HFFc6 (cell line): ENCODE measurements around the gene HOXD10. TPM values are rescaled to one million over a fixed set of nuclear protein-coding genes. Genes with fewer than 3 reads are reported as not detected.
A peak's percentile ranks its signal among the peaks of the same experiment; 100 is the strongest.

Experiments
- DNase-seq: peaks from one replicate; pipeline ENCODE4 v3.0.0-alpha.2; 2018
- H3K27ac Mint-ChIP-seq: 2 replicates; pipeline ENCODE4 v1.8.0; 2020; ENCODE audit warnings: mild to moderate bottlenecking, mixed read lengths
- H3K27me3 Mint-ChIP-seq: 2 replicates; pipeline ENCODE4 v1.8.0; 2021; ENCODE audit warnings: mild to moderate bottlenecking, moderate library complexity, mixed read lengths; ENCODE audit not compliant: insufficient read depth
- H3K36me3 Mint-ChIP-seq: 2 replicates; pipeline ENCODE4 v1.8.0; 2021; ENCODE audit warnings: low read depth, mixed read lengths
- H3K4me1 Mint-ChIP-seq: 2 replicates; pipeline ENCODE4 v1.8.0; 2020; ENCODE audit warnings: low read depth, mixed read lengths
- H3K4me3 Mint-ChIP-seq: 2 replicates; pipeline ENCODE4 v1.8.0; 2020; ENCODE audit warnings: mild to moderate bottlenecking, moderate library complexity, mixed read lengths
- H3K9me3 Mint-ChIP-seq: 2 replicates; pipeline ENCODE4 v1.8.0; 2020; ENCODE audit warnings: mild to moderate bottlenecking, mixed read lengths
- CTCF ChIP-seq: fragments of 200-600 bp; sonication (generic); IDR thresholded peaks from 2 replicates; pipeline ENCODE4 v1.5.0; 2021; ENCODE audit warnings: antibody characterized with exemption, mild to moderate bottlenecking
- total RNA-seq, 6 experiments: library from RNA; stranded (reverse); fragmentation: NEBNext Ultra II Directional; extraction: Animal tissue kit (Norgen Biotek cat#: 25700); gene quantifications; 2 replicates in 1 of 6; 3 replicates in 5 of 6; pipeline ENCODE4 v1.2.3, GENCODE V29; 2021

Gene HOXD10
- total RNA-seq, 6 experiments from 2014 or later = 10.9 to 14.5 (median 12.8) TPM

GRCh38 chr2:176084611-176085119 lies 31.9 kb upstream of the HOXD10 start:
- Mint-ChIP-seq H3K4me1 (peaks cover 15% of the 10 kb centered on the region), H3K36me3 (peaks cover 12% of the 10 kb centered on the region), H3K9me3 (peaks cover 30% of the 10 kb centered on the region), H3K27me3 (peaks cover 53% of the 10 kb centered on the region), H3K4me3 (peak overlapping the region; percentile 44), H3K27ac (no peak overlapping the region)
- TF ChIP-seq CTCF = no peak
- DNase-seq = no peak

GRCh38 chr2:176085120-176085788 lies 31.3 kb upstream of the HOXD10 start:
- Mint-ChIP-seq H3K9me3 (peaks cover 30% of the 10 kb centered on the region), H3K4me1 (peaks cover 15% of the 10 kb centered on the region), H3K4me3 (peak overlapping the region; percentile 31), H3K27me3 (peaks cover 58% of the 10 kb centered on the region), H3K27ac (no peak overlapping the region), H3K36me3 (peaks cover 12% of the 10 kb centered on the region)
- no peak for TF ChIP-seq CTCF
- no peak for DNase-seq

- DNase-seq = no peak
These were observed 30.5 kb upstream of the HOXD10 start for GRCh38 chr2:176085861-176086771.

GRCh38 chr2:176087330-176088047 lies 29.1 kb upstream of the HOXD10 start:
- peaks cover 4% of the 10 kb centered on the region; the same call in 1 of the 2 replicates for H3K36me3 Mint-ChIP-seq
- H3K27me3 Mint-ChIP-seq = peaks cover 58% of the 10 kb centered on the region
- H3K9me3 Mint-ChIP-seq = peaks cover 15% of the 10 kb centered on the region
- H3K4me3 Mint-ChIP-seq = peak overlapping the region; percentile 90
- H3K4me1 Mint-ChIP-seq = peaks cover 15% of the 10 kb centered on the region
- TF ChIP-seq CTCF = no peak
- no peak overlapping the region for H3K27ac Mint-ChIP-seq
- DNase-seq = no peak

More at GRCh38 chr2:176085861-176086771, 30.5 kb upstream of the HOXD10 start:
- Mint-ChIP-seq H3K4me3 (peak overlapping the region; percentile 39; the same call in 1 of the 2 replicates), H3K9me3 (peaks cover 27% of the 10 kb centered on the region), H3K27ac (no peak overlapping the region), H3K27me3 (peaks cover 60% of the 10 kb centered on the region), H3K4me1 (peaks cover 15% of the 10 kb centered on the region), H3K36me3 (peaks cover 10% of the 10 kb centered on the region)
- peak; percentile 74 for TF ChIP-seq CTCF
